ENCODE data around the gene OOSP1.
"Not testable (repeated sequence)": the region's sequence is repeated elsewhere in the genome, so short reads cannot be mapped to it uniquely, and the experiment has no call there.

The OOSP1 gene

GRCh38 chr11:59962107-59962482 lies 23.9 kb downstream of the OOSP1 start:
- no peak for DNase-seq

DNA sequence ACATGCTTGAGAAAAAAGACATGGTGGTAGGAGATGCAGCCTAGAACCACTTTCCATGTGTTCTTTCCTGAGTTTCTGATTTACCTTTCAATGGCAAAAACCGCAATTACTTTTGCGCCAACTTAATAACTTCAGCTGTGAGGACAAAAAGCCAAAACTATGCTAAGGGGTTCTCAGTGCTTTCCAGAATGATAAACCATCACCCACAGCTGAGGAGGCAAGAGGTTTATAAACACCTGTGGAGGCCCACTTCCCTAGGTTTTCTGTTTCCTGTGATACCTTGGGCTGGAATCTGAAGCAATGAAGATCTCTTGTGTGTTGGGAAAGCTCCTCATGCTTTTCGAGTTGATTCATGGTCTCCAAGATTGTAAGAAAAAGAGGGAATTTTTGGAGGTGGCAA lies 25.5 kb downstream of the OOSP1 start, which contains the start of gene OOSP4A:
Gene OOSP4A (plus strand): TSS at position 301 of the 400 bp plus-strand sequence. CDS start 0 bp downstream, at position 301.
- DNase-seq: no peak

DNA sequence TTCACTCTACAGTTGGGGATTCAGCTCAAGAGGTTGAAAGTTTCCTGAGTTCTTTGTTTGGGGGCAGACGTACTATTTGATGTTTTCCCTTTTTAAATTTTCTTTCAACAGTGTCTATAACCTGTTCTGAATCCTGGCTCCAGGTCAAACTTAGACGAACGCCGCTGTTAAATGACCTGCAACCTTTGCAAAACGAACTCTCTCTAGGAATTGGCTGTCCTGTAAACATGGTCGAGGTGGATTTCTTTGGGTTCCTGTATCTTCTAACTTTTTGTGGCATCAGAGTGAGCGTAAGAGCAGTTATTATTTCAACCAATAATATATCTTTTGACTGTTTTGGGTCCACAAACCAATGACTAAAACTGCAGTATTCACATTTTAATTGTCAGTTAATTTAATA lies 27.2 kb downstream of the OOSP1 start:
- no peak for DNase-seq

GRCh38 chr11:59966201-59966600 lies 28.0 kb downstream of the OOSP1 start:
- DNase-seq: no peak

DNA sequence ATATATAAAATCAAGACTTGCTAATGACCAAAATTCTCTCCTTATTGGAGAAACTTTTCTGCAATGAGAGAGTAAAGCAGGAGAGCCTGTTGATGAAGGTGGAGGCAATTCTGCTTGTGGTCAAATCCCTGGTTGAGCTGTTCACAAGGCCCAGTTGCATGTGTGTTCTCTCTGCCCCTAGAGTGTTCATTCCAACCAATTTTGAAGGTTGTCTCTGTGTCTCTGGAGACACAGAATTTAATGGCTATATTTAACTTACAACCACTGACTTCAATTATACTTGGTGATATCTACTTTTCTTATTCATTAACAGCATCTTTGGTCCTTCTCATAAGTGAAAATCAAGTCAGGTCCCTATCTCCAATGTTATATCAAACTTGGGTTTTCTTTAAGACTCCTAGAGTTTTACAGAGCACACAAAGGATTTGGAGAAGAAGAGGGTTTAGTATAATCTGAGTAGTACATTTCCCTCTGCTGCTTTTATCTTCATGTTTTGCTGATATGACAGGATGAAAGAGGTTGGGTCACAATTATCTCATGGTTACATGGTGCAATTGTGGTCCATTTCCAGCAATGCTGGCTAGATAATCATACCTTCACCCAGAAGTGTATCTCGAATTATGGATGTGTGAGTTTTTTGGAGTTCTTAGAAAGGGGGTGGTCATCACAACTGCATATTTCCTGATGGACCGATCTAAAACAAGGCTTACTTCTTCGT lies 29.6 kb downstream of the OOSP1 start:
- DNase-seq: no peak

DNA sequence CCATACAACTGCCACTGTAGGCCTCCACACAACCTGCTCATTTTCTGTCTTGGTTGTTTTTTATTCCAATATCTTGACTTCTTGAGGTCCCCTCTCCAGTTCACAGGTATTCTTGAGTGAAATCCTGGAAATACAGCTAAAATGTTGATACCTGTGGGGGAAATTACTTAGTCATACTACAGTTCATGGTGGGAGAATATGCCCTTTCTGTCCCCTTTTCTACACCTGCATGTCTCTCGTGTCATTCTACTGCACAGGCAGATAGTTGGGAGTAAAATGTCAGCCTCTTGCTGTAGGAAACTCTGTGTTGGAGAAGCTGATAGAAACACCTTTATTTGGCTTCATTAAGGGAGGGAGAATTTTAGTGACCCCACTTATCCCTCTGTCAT lies 30.2 kb downstream of the OOSP1 start:
- no peak for DNase-seq

DNA sequence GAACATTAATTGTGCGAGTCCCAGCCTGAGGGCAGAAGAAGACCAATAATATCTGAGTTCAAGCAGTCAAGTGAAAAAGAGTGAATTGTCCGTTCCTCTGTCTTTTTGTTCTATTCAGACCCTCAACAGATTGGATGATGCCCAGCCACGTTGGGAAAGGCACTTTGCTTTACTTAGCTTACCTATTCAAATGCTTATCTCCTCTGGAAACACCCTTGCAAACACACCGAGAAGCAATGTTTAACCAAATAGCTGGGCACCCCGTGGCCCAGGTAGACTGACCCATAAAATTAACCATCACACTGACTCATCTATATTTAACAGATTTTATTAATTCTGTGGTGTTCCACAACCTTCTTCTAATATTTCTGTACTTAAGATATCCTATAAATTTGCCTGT lies 34.9 kb downstream of the OOSP1 start:
- DNase-seq: no peak

DNA sequence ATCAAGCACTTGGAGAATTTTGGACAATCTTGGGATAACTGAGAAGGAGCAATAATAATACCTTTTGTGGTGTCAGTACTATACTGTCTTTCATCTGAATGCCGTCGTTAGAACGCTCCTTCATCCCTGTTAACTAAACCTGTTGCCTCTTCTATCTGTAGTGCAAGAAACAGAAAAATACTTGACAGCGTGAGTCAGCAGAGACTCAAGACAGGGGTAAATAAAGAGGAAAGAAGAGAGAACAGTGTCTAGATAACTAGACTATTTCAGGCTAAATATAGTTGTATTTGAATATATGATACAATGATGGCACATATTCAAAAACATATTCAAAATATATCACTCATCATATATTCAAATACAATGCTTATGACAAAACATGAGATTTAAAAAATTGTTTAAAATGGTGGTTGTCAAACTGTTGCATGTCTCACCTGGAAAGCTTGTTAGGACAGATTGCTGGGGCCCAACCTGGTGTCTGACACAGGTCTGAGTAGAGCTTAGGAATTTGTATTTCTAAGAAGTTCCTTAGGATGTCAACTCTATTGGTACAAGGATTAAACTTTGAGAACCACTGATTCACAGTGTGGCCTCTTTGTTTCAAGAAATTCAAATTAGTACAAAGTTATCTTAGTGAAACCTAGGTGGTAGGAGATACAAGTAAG lies 43.0 kb downstream of the OOSP1 start:
- no peak for DNase-seq

DNA sequence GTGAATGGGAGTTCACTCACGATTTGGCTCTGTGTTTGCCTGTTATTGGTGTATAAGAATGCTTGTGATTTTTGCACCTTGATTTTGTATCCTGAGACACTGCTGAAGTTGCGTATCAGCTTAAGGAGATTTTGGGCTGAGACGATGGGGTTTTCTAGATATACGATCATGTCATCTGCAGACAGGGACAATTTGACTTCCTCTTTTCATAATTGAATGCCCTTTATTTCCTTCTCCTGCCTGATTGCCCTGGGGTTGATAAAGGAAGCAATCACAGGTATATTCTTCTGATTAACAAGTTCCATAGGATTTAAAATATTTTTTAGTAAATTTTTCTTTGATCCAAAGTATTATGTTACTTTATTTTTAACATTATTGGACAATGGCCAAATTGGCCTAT lies 43.8 kb downstream of the OOSP1 start:
- not testable (repeated sequence) for DNase-seq

DNA sequence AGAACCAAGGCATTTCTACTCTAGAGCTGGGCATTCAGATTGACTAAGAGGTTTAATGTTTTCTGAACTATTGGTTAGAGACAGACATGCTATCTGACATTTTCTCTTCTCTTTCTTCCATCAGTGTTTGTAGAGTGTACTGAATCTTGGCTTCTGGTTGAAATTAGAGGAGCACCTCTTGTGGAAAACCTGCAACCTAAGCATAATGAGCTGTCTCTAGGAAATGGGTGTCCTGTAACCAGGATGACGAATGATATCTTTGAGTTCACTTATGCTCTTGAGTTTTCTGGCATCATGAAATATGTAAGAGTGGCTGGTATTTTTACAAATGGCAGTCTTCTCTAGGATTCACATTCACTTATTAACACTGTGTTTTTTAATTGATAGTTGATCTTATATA lies 45.0 kb downstream of the OOSP1 start:
- DNase-seq: no peak

- DNase-seq: no peak
These were observed 46.1 kb downstream of the OOSP1 start for GRCh38 chr11:59984368-59984767.

- DNase-seq: no peak
These were observed 52.2 kb downstream of the OOSP1 start for GRCh38 chr11:59990421-59990820.

GRCh38 chr11:59992425-59992824 lies 54.2 kb downstream of the OOSP1 start:
- DNase-seq: no peak

DNA sequence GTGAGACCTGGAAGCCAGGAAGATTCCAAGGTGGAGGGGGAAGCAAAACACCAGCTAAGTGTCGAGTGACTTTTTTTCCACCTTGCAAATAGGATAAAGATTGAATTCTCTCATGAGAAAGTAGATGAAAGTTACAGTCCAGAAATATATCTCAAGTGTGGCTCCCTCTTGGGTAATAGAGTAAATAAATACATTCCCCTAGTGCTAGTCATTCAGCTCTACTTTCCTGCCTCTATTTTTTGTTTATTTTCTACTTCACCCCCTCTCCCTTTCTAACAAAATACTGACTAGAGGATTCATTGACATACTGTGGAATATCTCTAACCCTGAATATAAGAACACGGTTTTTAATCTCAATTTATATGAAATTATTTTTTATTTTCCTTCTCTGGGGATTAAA lies 59.6 kb downstream of the OOSP1 start:
- DNase-seq: no peak

DNA sequence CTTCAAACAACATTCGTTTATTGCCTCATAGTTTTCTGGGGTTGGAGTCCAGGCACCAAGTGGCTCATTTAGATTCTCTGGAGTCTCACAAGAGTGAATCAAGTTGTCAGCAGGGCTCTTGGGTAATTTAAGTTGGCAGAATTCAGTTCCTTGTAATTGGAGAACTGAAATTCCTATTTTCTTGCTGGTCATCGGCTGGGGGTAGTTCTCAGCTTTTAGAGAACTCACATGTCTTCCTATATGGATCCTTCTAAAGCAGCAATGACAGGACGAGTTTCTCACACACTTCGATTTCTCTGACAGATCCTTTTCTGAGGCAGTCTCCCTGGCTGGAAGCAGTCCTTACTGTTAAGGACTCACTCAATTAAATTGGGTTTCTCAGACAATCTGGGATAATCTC lies 61.5 kb downstream of the OOSP1 start:
- DNase-seq: no peak

GRCh38 chr11:60003729-60004128 lies 65.5 kb downstream of the OOSP1 start:
- DNase-seq: no peak

GRCh38 chr11:60005360-60005759 lies 67.1 kb downstream of the OOSP1 start:
- DNase-seq: no peak
